Left renal cortex interstitium (tissue), 4 donors: ENCODE data around the gene UPK3A. TPM values are rescaled to one million over a fixed set of nuclear protein-coding genes. Genes with fewer than 3 reads are reported as not detected.

Experiments used
- DNase-seq, 4 donors: peaks; one replicate each; pipeline ENCODE4 v3.0.0-alpha.2; 2013; ENCODE audit warnings: low read depth in 4 of 4, low spot score in 2 of 4, missing footprints in 1 of 4
- polyA plus RNA-seq, 4 donors: library from polyadenylated mRNA; unstranded; fragments of 120-200 nt; gene quantifications; one replicate each; pipeline ENCODE4 v1.2.1, GENCODE V29; 2013; ENCODE audit not compliant: insufficient read length in 4 of 4

The UPK3A gene
- polyA plus RNA-seq, 4 donors, result 0.93 to 2.7 (median 2.4) TPM

GRCh38 chr22:45308391-45308956, 23.7 kb downstream of the UPK3A start:
- no peak for DNase-seq

GRCh38 chr22:45308957-45309421, 24.2 kb downstream of the UPK3A start:
- DNase-seq, result no peak

- peak; percentile 85 to 90 (median 85) for DNase-seq
Observed at GRCh38 chr22:45309422-45310227, 24.9 kb downstream of the UPK3A start, which contains the start of gene FAM118A. FAM118A (plus strand) TSS chr22:45309934; CDS start chr22:45322380, 12,446 bp downstream.

- DNase-seq, result no peak
Observed at GRCh38 chr22:45310331-45310976, 25.7 kb downstream of the UPK3A start.

- no peak for DNase-seq
Observed at GRCh38 chr22:45310977-45311531, 26.3 kb downstream of the UPK3A start.

- no peak for DNase-seq
Observed at GRCh38 chr22:45312415-45312814, 27.7 kb downstream of the UPK3A start.

GRCh38 chr22:45312856-45313255, 28.1 kb downstream of the UPK3A start:
- no peak for DNase-seq

- no peak for DNase-seq
Observed at GRCh38 chr22:45314054-45314721, 29.4 kb downstream of the UPK3A start.

- DNase-seq, result no peak
Observed at GRCh38 chr22:45314786-45315185, 30.0 kb downstream of the UPK3A start.

GRCh38 chr22:45316796-45317526, 32.2 kb downstream of the UPK3A start:
- DNase-seq, result no peak

- DNase-seq, result no peak
Observed at GRCh38 chr22:45317551-45318167, 32.9 kb downstream of the UPK3A start.

- peak in 2 of 4 donors; percentile 59 to 70 for DNase-seq
Observed at GRCh38 chr22:45318168-45318557, 33.4 kb downstream of the UPK3A start.

- no peak for DNase-seq
Observed at GRCh38 chr22:45318558-45319323, 34.0 kb downstream of the UPK3A start.

- no peak for DNase-seq
Observed at GRCh38 chr22:45319324-45319685, 34.6 kb downstream of the UPK3A start.

- DNase-seq, result no peak
Observed at GRCh38 chr22:45320357-45320976, 35.7 kb downstream of the UPK3A start.

GRCh38 chr22:45321827-45322226, 37.1 kb downstream of the UPK3A start:
- no peak for DNase-seq

- no peak for DNase-seq
Observed at GRCh38 chr22:45322873-45323525, 38.2 kb downstream of the UPK3A start.

GRCh38 chr22:45323695-45324094, 38.9 kb downstream of the UPK3A start:
- DNase-seq, result no peak
